OCI-LY1 (cell line): ENCODE results near the gene FRS2.

ENCODE experiments used
- CTCF ChIP-seq: fragments of 200-600 bp; sonication (generic), shearing (Covaris generic); IDR thresholded peaks from 2 replicates; pipeline ENCODE4 v1.5.1; 2017; ENCODE audit warnings: mild to moderate bottlenecking, antibody characterized with exemption, low read length, moderate library complexity, mixed read lengths
- EZH2 ChIP-seq: fragments of 200-600 bp; sonication (generic), shearing (Covaris generic); IDR thresholded peaks from 2 replicates; pipeline ENCODE4 v1.8.0; 2017; ENCODE audit warnings: borderline replicate concordance, mixed run types, mild to moderate bottlenecking, antibody characterized with exemption, low read length, moderate library complexity, mixed read lengths

GRCh38 chr12:69589082-69589481 is 118.9 kb downstream of the FRS2 start:
- TF ChIP-seq CTCF = no peak
- TF ChIP-seq EZH2 = no peak
